Fibroblast of villous mesenchyme (primary cell): ENCODE measurements around the gene BMPR2. TPM values are rescaled to one million over a fixed set of nuclear protein-coding genes. Genes with fewer than 3 reads are reported as not detected.

Experiments
- DNase-seq: peaks from one replicate; pipeline ENCODE4 v3.0.0-alpha.2; 2010; ENCODE audit warnings: low read depth
- H3K4me3 ChIP-seq: 2 replicates; pipeline ENCODE4 v1.5.1; 2011; ENCODE audit warnings: low read depth, mild to moderate bottlenecking, low read length
- total RNA-seq: library from RNA; depleted of rRNA; stranded (reverse); fragments of >200 nt; gene quantifications from 2 replicates; pipeline ENCODE4 v1.2.3, GENCODE V29; 2012
- TF ChIP-seq, protein P1 (sequence below): IDR thresholded peaks from 2 replicates; pipeline ENCODE4 v1.5.1; 2012; ENCODE audit warnings: low read depth, mild to moderate bottlenecking, low read length; ENCODE audit not compliant: insufficient read depth

The BMPR2 gene
- total RNA-seq, 1 donor: 47.9 TPM

DNA sequence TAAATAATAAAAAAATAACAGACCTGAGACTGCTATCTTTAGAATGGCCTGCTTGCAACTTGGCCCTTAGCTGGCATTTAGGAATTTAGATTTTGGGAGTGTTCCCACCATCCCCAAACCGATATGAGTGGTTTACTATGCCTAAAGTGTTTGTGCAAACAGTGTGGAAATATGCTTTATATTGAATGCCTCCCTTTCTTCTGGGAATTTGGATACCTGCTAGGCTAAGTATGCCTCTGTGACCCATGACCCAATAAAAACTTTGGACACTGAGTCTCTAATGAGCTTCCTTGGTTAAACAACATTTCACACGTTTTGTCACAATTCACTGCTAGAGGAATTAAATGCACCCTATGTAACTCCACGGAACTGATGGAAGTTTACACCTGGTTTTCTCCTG lies 73.2 kb downstream of the BMPR2 start:
- no peak for DNase-seq
- no peak overlapping the region for H3K4me3 ChIP-seq
- TF ChIP-seq, protein P1, sequence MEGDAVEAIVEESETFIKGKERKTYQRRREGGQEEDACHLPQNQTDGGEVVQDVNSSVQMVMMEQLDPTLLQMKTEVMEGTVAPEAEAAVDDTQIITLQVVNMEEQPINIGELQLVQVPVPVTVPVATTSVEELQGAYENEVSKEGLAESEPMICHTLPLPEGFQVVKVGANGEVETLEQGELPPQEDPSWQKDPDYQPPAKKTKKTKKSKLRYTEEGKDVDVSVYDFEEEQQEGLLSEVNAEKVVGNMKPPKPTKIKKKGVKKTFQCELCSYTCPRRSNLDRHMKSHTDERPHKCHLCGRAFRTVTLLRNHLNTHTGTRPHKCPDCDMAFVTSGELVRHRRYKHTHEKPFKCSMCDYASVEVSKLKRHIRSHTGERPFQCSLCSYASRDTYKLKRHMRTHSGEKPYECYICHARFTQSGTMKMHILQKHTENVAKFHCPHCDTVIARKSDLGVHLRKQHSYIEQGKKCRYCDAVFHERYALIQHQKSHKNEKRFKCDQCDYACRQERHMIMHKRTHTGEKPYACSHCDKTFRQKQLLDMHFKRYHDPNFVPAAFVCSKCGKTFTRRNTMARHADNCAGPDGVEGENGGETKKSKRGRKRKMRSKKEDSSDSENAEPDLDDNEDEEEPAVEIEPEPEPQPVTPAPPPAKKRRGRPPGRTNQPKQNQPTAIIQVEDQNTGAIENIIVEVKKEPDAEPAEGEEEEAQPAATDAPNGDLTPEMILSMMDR: no peak

- TF ChIP-seq, protein P1: no peak
- DNase-seq: peak; percentile 78
- no peak overlapping the region for H3K4me3 ChIP-seq
Measured at GRCh38 chr2:202450785-202451184, 74.7 kb downstream of the BMPR2 start.

GRCh38 chr2:202452744-202453143 lies 76.6 kb downstream of the BMPR2 start:
- DNase-seq: no peak
- TF ChIP-seq, protein P1: no peak
- H3K4me3 ChIP-seq: no peak overlapping the region

DNA sequence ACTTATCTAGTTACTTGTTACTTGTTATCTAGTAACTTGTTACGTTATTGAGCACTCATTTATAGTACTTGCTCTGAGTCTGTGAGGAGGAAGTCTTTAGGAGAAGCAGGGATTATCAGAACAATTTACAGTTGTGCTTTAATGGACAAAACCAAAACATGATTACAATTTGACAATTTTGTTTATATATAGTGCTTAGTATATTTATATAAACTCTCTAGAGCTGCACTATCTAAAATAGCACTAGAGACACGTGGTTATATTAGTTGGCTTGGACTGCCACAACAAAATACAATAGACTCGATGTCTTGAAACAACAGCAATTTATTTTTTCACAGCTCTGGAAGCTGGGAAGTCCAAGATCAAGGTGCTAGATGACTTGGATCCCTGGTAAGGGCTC lies 78.4 kb downstream of the BMPR2 start:
- TF ChIP-seq, protein P1: no peak
- H3K4me3 ChIP-seq: no peak overlapping the region
- DNase-seq: no peak

- DNase-seq: no peak
- no peak overlapping the region for H3K4me3 ChIP-seq
- TF ChIP-seq, protein P1: no peak
Measured at GRCh38 chr2:202455114-202455513, 79.0 kb downstream of the BMPR2 start.

DNA sequence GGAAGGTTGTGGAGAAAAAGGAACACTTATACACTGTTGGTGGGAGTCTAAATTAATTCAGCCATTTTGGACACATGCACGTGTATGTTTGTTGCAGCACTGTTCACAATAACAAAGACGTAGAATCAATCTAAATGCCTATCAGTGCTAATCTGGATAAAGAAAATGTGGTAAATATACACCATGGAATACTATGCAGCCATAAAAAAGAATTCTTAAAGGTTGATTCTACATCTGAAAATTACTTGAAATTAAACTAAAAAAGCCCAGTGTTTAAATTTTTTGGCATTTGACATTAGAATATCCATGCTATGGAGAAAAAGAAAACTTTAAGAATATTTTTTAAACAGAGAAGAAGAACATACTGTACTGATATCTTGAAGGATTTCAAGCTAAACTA lies 84.0 kb downstream of the BMPR2 start:
- H3K4me3 ChIP-seq: no peak overlapping the region
- no peak for DNase-seq
- TF ChIP-seq, protein P1: no peak

GRCh38 chr2:202479090-202479489 lies 103.0 kb downstream of the BMPR2 start:
- H3K4me3 ChIP-seq: no peak overlapping the region
- peak; percentile 22 for DNase-seq
- TF ChIP-seq, protein P1: no peak
